HG03571 (cell line): ENCODE measurements around the gene DCAF4L1.

Experiments
- ATAC-seq: cut with Tn5 transposase; IDR thresholded peaks from one replicate; pipeline ENCODE4 v1.9.1; 2021; ENCODE audit not compliant: unreplicated experiment

The DCAF4L1 gene, protein sequence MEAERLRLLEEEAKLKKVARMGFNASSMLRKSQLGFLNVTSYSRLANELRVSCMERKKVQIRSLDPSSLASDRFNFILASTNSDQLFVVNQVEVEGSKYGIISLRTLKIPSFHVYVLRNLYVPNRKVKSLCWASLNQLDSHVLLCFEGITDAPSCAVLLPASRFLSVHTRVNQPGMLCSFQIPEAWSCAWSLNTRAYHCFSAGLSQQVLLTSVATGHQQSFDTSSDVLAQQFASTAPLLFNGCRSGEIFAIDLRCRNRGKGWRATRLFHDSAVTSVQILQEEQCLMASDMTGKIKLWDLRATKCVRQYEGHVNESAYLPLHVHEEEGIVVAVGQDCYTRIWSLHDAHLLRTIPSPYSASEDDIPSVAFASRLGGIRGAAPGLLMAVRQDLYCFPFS

DNA sequence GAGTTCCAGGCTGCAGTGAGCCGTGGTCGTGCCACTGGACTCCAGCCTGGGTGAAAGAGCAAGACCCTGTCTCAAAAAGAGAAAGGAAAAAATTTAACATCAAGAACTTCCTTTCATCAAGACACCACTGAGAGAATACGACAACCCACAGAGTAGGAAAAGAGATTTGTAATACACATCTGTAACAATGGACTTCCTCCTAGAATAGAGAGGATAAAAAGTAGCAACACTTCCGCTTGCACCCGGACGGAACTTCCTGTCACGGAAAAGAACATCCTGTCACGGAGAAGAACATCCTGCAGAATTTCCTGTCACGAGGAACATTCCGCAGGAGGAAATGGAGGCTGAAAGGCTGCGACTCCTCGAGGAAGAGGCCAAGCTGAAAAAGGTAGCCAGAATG, at the start of gene DCAF4L1:
DCAF4L1 (plus strand) TSS at position 301 of the 400 bp plus-strand sequence; CDS start at position 338, 37 bp downstream.
- ATAC-seq = no peak

- no peak for ATAC-seq
These were observed 48.6 kb upstream of the DCAF4L1 start for GRCh38 chr4:41932988-41933387.

GRCh38 chr4:41933997-41934503, 47.5 kb upstream of the DCAF4L1 start:
- ATAC-seq = no peak

GRCh38 chr4:41934514-41934900, 47.0 kb upstream of the DCAF4L1 start:
- no peak for ATAC-seq

DNA sequence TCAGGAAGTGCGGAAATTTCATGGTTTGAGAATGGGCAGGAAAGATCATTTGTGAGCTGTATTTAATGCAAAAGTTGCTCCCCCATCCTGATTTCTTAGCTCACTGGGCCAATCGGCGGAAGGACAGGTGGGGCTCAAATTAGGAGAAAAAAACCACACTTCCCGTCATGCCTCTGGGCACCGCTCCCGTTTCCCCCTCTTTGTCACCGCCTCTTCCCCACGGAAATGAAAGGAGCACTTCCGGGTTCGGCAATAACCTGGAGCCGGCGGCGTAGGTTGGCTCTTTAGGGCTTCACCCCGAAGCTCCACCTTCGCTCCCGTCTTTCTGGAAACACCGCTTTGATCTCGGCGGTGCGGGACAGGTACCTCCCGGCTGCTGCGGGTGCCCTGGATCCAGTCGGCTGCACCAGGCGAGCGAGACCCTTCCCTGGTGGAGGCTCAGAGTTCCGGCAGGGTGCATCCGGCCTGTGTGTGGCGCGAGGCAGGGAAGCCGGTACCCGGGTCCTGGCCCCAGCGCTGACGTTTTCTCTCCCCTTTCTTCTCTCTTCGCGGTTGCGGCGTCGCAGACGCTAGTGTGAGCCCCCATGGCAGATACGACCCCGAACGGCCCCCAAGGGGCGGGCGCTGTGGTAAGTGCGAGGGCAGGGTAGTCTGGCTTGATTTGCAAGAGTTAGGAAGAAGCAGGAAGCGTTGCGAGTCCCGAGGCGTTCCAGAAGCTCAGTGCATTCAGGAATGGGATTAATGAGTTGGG, 46.5 kb upstream of the DCAF4L1 start, which contains the start of gene TMEM33:
TMEM33 (plus strand) TSS at position 529 of the 751 bp plus-strand sequence; CDS start at position 585, 56 bp downstream.
- ATAC-seq = peak; percentile 86

- peak; percentile 7 for ATAC-seq
These were observed 45.9 kb upstream of the DCAF4L1 start for GRCh38 chr4:41935652-41936021.

DNA sequence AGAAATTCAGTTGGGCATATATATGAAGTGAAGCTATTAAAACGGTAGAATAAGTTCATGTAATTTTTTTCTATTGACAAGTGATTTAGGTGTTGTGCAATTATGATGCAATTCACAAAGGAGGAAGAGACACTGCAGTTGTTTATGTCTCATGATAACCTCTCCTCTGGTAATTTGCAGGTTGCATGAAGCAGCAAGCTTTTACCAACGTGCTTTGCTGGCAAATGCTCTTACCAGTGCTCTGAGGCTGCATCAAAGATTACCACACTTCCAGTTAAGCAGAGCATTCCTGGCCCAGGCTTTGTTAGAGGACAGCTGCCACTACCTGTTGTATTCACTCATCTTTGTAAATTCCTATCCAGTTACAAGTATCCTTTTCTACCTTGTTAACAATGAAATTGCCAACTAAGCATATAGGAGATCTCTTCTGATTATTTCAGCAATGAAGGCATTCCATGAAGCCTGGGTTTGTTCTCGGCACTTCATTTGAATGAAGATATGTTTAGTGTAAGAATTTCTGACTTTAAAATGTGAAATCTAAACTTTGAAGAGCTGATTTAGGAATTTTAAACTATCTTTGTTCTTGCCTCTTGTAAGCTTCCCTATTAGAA, 42.4 kb upstream of the DCAF4L1 start:
- ATAC-seq = no peak

DNA sequence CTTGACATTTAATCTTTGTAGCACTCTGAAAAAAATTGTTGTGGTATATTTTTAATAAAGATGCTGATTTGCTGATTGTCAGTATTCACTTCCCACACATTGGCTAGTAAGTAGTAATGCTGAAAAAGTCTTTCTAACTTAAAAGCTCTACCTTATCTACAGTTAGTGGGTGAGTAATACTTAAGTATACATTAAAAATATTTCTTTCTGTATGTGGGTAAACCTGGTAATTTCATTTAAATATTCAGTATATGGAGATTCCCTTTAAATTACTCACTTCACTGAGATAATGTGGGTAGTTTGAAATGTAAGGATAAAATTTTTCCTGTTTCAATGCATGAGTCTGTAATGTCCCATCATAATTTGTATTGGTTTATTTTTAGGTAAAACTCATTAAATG, 40.7 kb upstream of the DCAF4L1 start:
- no peak for ATAC-seq

- ATAC-seq = no peak
These were observed 38.0 kb upstream of the DCAF4L1 start for GRCh38 chr4:41943506-41943905.

- ATAC-seq = no peak
These were observed 37.5 kb upstream of the DCAF4L1 start for GRCh38 chr4:41944089-41944488.

DNA sequence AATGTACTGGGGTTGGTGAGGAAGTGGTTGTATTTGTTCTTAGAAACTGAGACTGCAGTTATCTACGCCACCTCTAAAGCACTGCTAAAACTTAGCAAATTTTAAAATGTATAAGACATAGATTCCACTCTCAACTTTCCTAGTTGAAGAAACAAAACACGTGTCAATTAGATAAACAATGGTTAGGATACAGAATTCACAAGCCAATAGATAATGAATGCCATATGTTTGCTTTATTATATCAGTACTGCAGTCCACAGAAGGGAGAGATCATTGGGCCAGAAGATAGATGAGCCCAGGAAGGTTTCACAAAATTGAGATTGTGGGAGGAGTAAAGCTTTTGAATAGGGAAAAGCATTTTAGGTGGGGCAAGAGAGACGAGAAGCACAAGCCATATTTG, 32.0 kb upstream of the DCAF4L1 start:
- no peak for ATAC-seq

DNA sequence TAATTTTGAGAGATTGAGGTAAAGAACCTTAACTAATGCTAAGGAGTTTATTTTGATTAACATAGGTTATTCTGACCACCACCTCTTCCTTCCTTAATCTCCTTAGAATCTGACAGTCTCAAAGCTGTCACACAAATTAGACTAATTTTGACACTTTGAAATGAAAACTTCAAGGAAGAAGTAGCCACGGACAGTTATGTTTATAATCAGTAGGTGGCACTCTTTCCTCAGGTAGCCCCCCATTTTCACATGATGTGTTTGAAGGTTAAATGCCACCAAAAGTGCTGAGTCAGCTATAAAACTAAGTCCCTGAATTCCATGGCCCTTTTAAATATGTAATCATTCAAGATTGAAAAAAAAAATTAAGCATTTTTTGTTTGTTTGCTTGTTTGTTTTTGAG, 23.9 kb upstream of the DCAF4L1 start:
- no peak for ATAC-seq

- no peak for ATAC-seq
These were observed 18.5 kb upstream of the DCAF4L1 start for GRCh38 chr4:41963105-41963504.

GRCh38 chr4:41964401-41964800, 17.2 kb upstream of the DCAF4L1 start:
- ATAC-seq = no peak

GRCh38 chr4:41967392-41967791, 14.2 kb upstream of the DCAF4L1 start:
- ATAC-seq = no peak

GRCh38 chr4:41969671-41970070, 11.9 kb upstream of the DCAF4L1 start:
- no peak for ATAC-seq

- ATAC-seq = no peak
These were observed 6.2 kb upstream of the DCAF4L1 start for GRCh38 chr4:41975341-41975740.

- ATAC-seq = no peak
These were observed 4.6 kb upstream of the DCAF4L1 start for GRCh38 chr4:41976775-41977516.

DNA sequence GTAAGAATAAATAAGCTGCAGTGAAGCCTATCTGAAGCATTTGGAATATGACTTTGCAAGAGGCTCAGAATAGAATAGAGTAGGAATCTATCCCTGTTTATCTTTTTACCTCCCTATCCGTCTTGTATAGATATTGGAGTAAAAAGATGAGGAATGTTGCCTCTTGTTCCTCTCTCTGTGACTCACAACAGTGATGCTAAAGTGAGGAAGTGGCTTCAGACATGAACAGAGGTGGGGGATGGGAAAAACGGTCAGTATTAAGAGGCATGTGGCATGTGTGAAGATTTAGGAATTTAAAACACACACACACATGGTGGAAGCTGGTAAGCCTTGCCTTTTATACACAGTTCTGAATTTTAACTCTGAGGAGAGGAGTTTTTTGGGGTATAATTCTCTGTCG, 3.8 kb upstream of the DCAF4L1 start:
- no peak for ATAC-seq

DNA sequence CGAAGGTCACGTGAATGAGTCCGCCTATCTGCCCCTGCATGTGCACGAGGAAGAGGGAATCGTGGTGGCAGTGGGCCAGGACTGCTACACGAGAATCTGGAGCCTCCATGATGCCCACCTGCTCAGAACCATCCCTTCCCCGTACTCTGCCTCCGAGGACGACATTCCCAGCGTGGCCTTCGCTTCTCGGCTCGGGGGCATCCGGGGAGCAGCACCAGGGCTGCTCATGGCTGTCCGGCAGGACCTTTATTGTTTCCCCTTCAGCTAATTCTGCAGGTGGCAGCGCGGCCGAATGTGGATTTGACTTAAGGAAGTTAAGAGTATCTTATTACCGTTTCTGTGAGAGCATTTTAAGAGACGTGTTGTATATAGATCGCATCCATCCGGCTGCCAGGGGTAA, 1.2 kb downstream of the DCAF4L1 start:
- no peak for ATAC-seq

DNA sequence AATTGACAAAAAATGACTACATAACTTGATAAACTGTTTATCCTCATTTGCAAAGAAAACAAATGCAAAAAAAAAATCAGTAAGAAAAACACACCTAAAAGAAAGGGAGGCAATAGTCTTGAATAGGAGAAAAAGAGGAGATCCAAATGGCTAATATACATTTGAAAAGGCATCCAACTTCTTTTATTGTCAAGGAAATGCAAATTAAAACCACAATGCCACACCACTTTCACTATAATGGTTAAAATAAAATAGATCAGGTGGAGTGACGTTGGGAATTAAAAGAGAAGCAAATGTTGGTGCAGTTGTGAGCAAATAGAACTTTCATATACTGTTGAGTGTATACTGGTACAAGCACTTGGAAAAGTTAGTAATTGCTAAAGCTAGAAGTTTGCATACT, 3.6 kb downstream of the DCAF4L1 start:
- ATAC-seq = no peak
